RWPE2 (cell line): Measurements from ENCODE around the gene IGF2R.

Experiments used
- ATAC-seq: fragments of 200-7000 bp; cut with Tn5 transposase; 3 replicates; pipeline ENCODE4 v1.9.1; 2021; ENCODE audit warnings: low read depth
- DNase-seq: peaks from one replicate; pipeline ENCODE4 v3.0.0-alpha.2; 2020; ENCODE audit warnings: low spot score
- H3K27ac ChIP-seq: fragments of 450-650 bp; 2 replicates; pipeline ENCODE4 v1.5.1; 2017; ENCODE audit warnings: mild to moderate bottlenecking; ENCODE audit not compliant: poor library complexity, severe bottlenecking
- H3K27me3 ChIP-seq: fragments of 250-450 bp; sonication (Bioruptor Pico); 2 replicates; pipeline ENCODE4 v1.5.1; 2021; ENCODE audit warnings: mild to moderate bottlenecking, moderate library complexity; ENCODE audit not compliant: insufficient read depth, poor library complexity, severe bottlenecking
- H3K36me3 ChIP-seq: fragments of 250-450 bp; sonication (Bioruptor Pico); 2 replicates; pipeline ENCODE4 v1.5.1; 2020; ENCODE audit warnings: low read depth, mild to moderate bottlenecking, moderate library complexity
- H3K4me1 ChIP-seq: fragments of 250-450 bp; sonication (Bioruptor Pico); 2 replicates; pipeline ENCODE4 v1.5.1; 2021; ENCODE audit warnings: mild to moderate bottlenecking, moderate library complexity; ENCODE audit not compliant: insufficient read depth, poor library complexity, severe bottlenecking
- H3K4me3 ChIP-seq: fragments of 250-450 bp; sonication (Bioruptor Pico); 2 replicates; pipeline ENCODE4 v1.5.1; 2021; ENCODE audit warnings: mild to moderate bottlenecking, moderate library complexity; ENCODE audit not compliant: severe bottlenecking
- H3K9me3 ChIP-seq: fragments of 250-450 bp; sonication (Bioruptor Pico); 2 replicates; pipeline ENCODE4 v1.5.1; 2021; ENCODE audit warnings: mild to moderate bottlenecking, moderate library complexity; ENCODE audit not compliant: severe bottlenecking
- CTCF ChIP-seq: fragments of 450-650 bp; IDR thresholded peaks from one replicate; pipeline ENCODE4 v1.5.1; 2017; ENCODE audit warnings: mild to moderate bottlenecking, moderate library complexity; ENCODE audit not compliant: poor library complexity, severe bottlenecking

Gene IGF2R

DNA sequence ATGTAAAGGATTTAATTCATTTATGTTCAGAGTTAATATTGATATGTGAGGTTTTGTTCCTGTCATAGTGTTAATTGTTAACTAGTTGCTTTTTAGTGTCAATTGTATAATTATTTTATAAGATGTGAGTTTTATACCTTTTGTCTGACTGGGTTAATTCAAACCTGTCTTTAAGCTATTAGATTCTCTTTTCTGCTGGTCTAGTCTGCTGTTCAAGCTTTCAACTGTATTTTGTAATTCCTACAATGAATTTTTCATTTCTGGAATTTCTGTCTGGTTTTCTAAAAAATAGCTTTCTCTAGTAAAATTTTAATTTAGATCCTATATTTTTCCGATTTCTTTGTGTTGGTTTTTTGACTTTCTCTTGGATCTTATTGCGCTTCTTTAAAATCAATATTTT, 26.5 kb downstream of the IGF2R start:
- peaks cover 62% of the 10 kb centered on the region for H3K36me3 ChIP-seq
- no peak overlapping the region for H3K27ac ChIP-seq
- DNase-seq (no peak), ATAC-seq (no peak)
- no peak overlapping the region for H3K4me3 ChIP-seq
- TF ChIP-seq CTCF, result no peak
- H3K9me3 ChIP-seq, result peaks cover 5% of the 10 kb centered on the region
- H3K27me3 ChIP-seq, result no peaks in the 10 kb centered on the region
- H3K4me1 ChIP-seq, result no peaks in the 10 kb centered on the region

- H3K27ac ChIP-seq, result no peak overlapping the region
- DNase-seq (no peak), ATAC-seq (no peak)
- peaks cover 5% of the 10 kb centered on the region for H3K9me3 ChIP-seq
- no peaks in the 10 kb centered on the region for H3K27me3 ChIP-seq
- no peak overlapping the region for H3K4me3 ChIP-seq
- TF ChIP-seq CTCF, result no peak
- H3K36me3 ChIP-seq, result peaks cover 57% of the 10 kb centered on the region
- no peaks in the 10 kb centered on the region for H3K4me1 ChIP-seq
Measured at GRCh38 chr6:159996087-159996622, 27.3 kb downstream of the IGF2R start.

- ATAC-seq, result no peak
- no peak overlapping the region for H3K27ac ChIP-seq
- no peak for TF ChIP-seq CTCF
- H3K9me3 ChIP-seq, result peaks cover 5% of the 10 kb centered on the region
- peaks cover 50% of the 10 kb centered on the region for H3K36me3 ChIP-seq
- H3K4me3 ChIP-seq, result no peak overlapping the region
- no peaks in the 10 kb centered on the region for H3K27me3 ChIP-seq
- no peaks in the 10 kb centered on the region for H3K4me1 ChIP-seq
- DNase-seq, result no peak
Measured at GRCh38 chr6:159996626-159997497, 28.0 kb downstream of the IGF2R start.

GRCh38 chr6:159997498-159998101, 28.7 kb downstream of the IGF2R start:
- Histone ChIP-seq H3K27me3 (no peaks in the 10 kb centered on the region), H3K4me1 (no peaks in the 10 kb centered on the region), H3K4me3 (no peak overlapping the region), H3K27ac (no peak overlapping the region), H3K9me3 (peaks cover 5% of the 10 kb centered on the region), H3K36me3 (peaks cover 43% of the 10 kb centered on the region)
- ATAC-seq (no peak), DNase-seq (no peak)
- TF ChIP-seq CTCF, result no peak
